Stimulated activated CD4-positive, alpha-beta T cell treated with anti-CD3 and anti-CD28 coated beads, Interleukin-15, amount 100 ng/mL, for 1 hour (primary cell): Measurements from ENCODE around the gene ZC3H8.
"Not testable (repeated sequence)": the region's sequence is repeated elsewhere in the genome, so short reads cannot be mapped to it uniquely, and the experiment has no call there.

Source experiments
- DNase-seq, 2 donors: peaks; one replicate each; pipeline ENCODE4 v3.0.0-alpha.2; 2020; ENCODE audit warnings: low read depth in 1 of 2, low spot score in 1 of 2

The ZC3H8 gene

DNA sequence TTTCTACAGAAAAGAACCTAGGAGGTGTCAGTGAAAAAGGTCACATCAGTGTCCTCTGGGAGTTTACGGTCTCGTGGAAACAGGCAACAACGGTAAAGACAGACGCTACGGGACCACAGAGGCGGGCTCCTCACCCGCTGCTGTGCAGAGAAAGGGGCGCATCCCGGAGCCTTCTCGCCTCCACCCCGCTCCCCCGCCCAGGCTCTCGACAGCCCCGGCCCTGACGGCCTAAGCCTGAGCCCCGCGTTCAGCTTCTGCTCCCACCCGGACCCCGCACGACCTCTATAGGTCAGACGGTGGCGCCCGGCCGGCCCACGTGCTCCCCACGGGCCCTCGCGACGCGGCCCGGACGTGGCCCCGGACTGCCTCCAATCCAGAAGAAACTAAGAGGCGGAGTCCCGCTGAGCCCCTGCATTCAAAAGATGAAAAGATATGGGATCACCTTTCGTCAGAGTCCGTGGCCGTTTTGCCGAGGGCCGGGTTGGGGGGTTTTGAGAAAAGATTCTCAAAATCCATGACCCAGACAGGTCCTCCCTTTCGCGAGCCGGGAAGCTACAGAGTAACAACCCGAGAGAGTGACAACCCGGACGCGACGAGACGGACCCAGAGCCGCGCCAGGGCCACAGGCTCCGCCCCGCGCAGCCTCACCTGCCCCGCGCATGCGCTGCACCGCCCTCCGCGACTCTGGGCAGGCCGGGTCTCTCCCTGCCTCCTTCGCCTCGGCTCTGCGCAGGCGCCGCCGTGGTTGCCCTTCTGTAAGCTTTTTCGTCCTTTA is at the start of gene ZC3H8:
ZC3H8 (minus strand) TSS at position 577 of the 775 bp plus-strand sequence; CDS start at position 516, 61 bp downstream.
- DNase-seq: peak; percentile 94 to 97

DNA sequence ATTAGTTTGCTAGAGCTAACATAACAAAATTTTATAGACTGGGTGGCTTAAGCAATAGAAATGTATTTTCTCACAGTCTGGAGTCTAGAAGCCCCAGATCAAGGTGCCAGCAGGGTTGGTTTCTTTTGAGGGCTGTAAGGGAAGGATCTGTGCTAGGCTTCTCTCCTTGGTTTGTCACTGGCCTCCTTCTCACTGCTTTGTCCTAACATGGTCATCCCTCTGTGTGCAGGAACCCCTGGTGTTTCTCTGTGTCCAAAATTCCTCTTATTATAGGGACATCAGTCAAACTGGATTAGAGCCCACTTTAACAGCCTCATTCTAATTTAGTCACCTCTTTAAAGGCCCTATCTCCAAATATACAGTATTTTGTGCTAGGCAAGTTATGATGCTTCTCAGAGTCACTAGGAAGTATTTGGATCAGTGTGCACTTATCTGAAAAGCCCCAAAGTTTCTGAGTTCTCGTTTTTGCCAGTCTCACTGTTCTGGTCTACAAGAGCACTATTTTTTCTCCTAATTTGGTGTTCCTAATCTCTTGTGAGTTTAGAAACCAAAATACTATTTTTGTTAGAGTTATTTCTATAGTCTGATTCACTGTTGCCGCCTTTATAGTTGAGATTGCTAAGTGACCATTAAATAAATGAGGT is 49.6 kb upstream of the ZC3H8 start:
- no peak for DNase-seq

DNA sequence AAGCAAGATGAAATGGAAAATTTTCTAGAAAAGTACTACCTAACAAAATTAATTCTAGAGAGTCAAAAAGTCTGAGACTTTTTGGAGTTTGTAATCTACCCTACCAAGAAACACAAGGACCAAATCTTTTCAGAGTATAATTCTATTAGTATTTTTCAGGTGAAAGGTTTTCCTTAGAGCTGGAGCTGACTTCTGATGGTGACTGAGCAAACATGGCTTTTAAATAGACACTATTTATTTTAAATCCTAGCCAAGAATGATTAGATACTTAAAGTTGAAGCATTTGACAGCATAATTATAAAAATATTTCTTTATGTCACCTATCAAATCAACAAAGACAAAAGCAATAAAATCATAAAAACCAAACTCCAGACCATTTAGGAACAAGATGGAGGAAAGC is 47.1 kb upstream of the ZC3H8 start:
- no peak for DNase-seq

DNA sequence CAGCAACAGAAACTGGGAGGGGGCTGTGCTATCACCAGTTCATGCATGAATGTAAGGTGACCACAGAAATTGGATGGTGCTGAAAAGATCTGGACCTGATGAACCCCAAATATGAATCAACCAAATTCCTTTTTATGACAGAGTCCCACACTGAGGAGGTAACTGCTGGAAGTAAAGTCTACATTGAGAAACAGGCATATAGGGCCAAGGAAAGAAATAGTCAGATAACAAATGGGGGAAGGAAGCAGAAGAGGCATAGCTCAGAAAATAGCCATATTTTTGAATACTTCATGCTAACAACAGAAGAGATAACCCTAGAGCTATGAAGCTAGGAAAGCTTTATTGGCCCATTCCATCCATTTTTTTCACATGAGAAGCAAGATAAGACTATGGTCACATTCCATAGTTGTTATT is 46.3 kb upstream of the ZC3H8 start:
- DNase-seq: no peak

DNA sequence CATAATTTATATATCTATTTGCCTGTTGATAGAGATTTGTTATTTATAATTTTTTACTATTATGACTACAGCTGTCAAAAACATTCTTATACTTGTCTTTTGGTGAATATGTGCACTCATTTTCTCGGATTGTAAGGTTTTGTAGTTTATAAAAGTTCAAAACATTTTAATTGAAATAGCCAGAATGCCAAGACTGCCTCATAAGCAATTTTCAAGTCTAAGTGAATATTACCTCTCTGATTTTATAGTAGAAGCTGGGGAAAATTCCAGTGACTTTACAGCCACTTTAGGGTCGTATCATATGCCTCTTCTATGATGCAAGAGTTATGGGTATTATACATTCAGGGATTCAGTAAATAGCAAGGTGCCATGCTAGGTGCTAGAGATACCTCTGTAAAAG is 41.6 kb upstream of the ZC3H8 start:
- no peak for DNase-seq

DNA sequence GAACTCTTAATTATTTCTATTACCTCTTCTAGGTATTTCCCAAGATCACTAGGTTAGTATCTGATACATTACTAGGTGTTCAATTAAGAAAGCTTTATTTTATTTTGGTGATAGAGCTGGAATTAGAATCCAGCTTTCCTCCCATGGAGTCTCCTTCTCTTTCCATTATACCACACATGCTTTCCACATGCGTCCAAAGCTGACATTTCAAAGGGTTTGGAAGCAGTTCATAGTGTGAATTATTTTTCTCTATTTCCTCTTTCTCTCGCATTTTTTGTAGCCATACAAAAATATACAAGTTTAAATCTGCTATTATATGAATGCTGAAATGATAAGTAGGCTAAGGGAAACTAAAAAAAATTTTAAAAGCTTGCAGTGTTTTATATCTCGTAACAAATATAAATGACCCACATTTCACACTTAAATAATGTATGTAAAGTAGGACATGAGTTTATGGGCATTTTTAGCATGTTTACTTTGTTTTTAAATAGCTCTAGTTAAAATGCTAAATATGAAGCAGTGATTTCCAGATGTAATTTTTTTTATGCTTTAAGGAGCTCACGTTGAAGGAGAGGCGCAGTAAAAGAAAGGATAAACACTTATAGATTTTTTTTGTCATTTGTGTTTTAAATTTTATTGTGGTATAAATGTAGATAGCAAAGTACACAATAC is 40.7 kb upstream of the ZC3H8 start:
- no peak for DNase-seq

DNA sequence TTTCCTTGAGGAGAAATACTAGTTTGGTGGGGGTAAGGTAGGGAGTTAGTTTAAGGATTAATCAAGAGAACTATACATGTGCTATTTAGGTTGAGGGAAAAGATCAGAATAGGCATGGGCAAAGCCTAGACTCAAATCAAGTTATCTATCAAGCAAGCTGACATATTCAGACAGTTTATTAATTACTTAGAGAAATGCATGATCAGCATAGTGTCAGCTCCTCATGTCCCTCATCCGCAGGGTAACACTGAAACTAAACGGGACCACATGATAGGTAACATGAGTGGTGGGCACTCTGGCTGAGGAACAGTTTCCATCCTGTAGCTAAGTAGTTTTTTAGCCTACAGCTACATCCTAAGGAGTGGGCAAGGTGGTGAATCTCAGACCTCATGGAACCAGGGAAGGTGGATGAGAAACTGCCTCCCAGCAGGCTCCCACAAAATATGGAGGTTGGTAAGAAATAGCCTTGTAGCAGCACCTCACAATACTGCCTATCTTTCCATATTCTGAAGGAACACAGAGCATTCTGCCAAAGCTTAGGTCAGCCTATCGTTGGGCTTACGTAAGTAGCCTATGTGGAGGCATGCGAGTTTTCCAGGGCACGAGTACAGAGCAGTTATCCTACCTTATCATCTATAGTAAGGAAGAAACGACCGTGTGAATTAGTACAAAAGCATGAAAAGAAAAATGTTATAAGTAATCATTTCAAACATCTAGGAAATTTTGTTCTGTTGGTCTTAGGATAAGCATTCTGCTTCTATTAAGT is 39.0 kb upstream of the ZC3H8 start:
- no peak for DNase-seq

DNA sequence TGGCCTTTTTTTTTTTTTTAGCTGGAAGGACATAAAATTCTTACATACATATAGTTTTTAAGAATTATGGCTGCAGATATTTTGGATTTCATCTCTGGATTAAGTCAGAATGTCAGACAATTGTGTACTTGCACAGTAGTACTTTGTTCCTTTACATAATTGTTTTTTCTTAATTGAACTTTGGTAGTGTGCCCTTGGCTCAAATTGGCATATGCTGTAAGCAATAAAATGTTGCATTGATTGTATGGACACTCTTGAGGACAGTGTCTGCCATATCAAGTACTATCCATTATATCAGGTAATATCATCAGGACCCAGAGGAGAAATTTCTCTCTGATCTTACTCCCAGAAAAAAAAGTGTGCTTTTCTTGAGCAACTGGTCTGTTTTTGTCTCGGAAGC is 35.8 kb upstream of the ZC3H8 start:
- no peak for DNase-seq

DNA sequence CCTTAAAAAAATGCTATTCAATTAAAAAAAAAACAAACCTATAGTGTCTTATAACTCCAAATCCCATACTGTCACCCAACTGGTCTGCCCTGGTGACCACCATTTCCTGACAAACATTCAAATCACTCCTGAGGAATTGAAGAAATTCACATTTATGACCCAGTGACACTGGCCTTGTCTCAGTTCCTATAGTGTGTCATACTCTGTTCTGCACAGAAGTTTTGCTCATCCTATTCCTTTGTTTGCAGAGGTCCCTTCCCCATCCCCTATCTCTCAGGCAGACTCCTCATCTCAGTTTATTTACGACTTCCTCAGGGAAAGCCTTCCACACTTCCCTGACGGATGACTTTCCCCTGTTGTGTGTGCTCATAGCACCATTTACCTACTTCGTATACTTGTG is 35.2 kb upstream of the ZC3H8 start:
- no peak for DNase-seq

DNA sequence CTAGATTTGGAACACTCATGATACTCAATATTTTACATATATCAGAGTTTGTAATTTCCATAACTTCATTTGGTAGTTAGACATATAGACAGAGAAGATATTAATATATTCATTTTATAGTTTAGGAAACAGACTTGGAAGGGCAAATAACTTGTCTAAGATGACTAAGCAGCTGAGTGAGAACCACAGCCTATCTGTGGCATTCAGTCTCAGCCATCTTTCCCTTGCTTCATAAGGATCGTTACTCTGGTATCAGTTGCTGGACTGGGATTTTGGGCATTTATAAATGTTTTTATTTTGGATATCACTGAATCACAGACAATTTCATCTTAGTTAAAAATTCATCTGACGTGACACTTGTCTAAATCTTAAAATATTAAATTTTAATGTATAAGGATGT is 28.7 kb upstream of the ZC3H8 start:
- DNase-seq: not testable (repeated sequence)

DNA sequence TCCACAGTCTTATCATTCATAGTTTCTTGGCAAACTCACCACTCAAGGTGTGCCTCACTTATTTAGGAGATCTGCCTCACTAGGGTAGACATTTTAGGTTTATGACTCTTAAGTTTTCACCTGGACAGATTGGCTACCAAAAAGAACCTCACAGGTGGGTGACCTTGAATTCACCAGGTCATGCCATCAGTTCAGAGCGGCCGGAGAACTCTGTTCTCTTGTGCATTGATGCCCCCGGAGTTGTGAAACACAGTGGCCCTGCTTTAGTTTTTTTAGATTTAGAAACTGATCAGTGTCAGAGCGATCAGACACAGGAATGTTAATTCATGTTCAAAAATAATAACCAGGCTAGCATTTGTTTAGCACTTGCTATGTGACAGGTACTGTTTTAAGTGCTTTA is 27.2 kb upstream of the ZC3H8 start:
- DNase-seq: not testable (repeated sequence)

DNA sequence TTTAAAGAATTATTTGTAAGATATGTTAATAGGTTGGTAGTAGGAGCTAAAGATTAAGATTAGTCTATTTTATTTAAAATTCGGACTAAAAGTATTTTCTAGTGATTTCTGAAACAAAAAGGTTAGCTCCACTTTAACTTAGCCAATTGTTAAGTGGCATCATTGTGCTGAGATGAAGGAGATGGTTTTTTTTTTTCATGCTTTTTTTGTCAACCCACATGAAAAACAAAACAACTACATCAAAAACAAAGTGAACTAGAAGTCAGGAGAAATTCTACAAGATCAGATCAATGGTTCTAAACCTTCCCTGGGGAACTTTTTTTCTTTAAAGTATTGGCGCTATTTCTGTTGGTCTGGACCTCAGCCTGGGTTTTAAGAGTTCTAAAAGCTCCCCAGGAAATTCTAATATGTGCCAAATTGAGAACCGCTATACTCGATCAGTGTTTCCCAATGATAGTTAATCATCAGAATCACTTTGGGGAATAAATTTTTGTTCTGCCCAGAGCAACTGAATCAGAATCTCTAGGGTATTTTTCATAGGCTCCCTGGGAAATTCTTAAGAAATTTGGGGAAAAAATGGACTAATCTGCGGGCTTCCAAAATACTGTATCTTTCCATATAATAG is 22.9 kb upstream of the ZC3H8 start:
- DNase-seq: no peak

DNA sequence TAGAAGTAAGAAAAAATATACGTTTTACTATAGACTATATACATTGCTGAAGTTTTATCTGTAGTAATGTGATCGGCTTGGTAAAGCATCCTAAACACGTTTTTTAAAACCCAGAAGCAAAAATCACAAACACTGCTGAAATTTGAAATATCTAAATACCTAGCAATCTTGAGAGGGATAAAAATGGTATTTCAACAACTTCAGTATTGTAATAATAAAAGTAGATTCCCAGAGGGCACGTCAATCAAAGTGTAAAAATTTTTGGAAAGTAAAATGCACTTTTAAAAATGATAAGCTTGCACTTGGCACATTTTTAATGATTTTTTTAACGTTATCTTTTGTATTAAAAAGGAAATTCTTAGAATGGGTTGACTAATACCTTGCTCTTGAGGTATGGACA is 22.1 kb upstream of the ZC3H8 start:
- no peak for DNase-seq

DNA sequence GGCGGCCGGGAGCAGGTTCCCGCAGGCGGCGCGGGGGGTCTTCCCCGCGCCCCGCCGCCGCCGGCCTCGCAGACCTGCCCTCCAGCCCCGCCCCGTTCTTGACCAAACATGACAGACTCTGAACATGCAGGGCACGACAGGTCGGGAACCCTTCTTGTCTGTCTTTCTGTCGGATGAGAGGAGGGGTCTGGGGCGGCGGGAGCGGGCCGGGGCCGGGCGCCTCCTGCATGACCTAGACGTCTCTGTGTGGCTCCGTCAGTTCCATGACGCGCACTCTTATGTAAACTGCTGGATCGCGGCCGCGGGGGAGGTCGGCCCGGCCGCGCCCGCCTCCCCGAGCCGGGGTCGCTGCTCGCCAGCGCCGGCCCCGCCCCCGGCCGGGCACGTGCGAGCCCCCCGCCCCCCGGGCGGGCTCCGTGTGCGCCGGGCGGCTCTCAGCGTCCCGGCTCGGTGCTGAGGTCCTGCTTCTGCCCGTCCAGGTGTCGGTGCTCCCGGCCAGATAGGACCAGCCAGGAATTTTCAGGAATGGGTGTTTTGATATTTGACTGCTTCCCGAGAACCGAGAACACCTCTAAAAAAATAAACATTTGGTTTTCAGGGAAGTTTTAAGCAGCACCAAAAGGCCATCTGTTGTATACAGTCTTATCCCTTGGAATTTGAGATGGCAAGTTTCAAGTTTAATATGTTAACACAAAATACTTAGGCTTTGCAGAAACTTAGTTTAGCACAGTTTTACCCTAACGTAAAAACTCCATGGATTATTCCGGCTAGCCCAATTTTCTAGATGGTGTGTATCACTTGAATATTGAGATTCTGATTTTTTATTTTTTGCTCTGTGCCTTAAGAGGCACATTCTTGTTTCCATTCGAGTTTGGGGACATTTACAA is 21.3 kb upstream of the ZC3H8 start:
- DNase-seq: peak; percentile 67 to 72

DNA sequence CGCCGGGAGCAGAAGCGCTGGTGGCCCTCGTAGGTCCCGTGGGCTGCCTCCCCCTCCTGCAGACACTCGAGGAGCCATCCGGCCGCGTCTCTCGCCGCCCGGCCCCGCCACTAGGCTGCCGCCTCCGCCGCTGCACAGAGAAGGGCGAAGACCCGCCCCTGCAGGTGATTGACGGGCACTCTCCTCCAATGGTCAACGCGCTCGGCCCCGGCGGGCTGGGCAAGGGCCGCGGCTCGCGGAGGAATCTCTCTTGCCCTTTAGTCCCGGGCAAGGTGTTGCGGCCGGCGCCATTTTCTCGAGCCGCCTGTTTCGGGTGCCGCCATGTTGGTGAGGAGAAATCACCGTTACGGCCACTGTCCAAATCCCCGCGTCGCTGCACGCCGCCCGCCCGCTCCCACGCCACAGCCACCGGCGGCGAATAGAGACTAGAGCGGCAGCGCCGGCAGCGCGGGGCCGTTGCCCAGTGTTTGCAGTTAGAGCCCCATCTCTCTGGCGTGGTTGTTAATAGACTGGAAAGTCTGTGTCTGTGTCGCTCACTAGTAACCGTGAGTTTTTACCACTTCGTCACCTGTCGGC is 20.6 kb upstream of the ZC3H8 start, which contains the start of gene ZC3H6:
ZC3H6 (plus strand) TSS at position 287 of the 576 bp plus-strand sequence. CDS start 398 bp downstream, outside the sequence.
- peak; percentile 100 for DNase-seq

DNA sequence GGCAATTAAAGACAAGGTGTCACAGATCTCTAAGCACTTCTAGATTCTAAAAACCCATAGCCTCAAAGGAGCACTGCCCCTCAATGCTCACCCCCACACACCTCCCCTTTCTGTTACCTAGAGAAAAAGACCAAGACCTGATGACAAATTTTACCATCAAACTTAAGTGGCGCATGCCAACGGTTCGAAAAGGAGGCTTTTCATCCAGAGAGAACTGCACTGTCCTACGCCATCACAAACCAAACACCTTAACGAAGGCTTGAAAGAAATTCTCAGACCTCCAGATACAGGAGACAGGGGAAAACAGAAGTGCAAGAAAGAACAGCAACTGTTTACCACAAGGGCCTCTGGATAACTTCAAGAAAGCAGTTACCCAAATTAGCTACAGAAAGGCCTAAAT is 18.5 kb upstream of the ZC3H8 start:
- no peak for DNase-seq

DNA sequence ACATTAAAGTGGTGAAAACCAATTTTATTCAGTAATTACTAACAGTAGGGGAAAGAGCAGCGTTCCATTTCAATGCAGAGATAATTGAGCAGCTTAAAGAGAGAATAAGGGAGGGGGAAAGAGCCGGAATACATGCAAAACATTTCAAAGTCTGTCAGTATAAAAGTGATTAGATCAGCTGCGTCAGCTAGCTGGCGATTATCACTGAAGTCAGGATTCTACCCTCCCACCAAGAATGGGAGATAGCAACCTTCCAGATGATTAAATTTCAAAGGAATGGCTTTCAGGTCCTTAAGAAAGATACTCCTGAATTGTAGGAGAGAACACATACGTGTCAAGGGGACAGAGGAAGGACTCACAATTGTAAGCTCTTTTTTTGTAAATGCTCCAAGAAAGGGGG is 17.8 kb upstream of the ZC3H8 start:
- no peak for DNase-seq

DNA sequence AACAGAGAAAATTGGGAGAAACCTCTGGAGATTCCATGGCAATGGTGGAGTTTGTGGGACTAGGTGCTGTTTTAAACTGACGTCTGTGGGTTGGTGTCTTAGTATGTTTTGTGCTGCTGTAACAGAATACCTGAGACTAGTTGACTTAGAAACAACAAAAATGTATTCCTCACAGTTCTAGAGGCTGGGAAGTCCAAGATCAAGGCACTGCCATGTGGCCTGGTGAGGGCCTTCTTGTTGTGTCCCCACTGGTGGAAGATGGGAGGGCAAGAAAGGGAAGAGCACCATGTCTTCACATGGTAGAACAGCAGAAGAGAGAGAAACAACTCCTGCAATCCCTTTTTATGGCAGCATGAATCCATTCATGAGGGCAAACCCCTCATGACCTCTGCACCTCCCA is 13.7 kb upstream of the ZC3H8 start:
- DNase-seq: no peak

DNA sequence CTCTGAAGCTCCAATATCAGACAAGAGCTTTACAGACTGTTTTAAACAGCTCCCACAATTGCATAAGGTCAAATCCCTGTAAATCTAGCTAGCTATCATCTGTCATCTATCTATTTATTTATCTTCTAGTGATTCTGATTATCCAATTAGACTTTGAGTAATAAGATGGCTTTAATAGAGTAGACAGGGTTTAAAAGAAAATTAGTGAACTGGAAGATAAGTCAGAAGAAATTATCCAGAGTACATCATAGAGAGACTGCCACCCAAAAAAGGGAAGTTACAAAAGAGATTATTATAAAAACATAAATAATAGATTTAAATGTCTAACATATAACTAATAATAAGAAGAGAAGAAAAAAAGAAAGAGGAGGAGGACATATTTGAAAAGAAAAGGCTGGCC is 8.0 kb upstream of the ZC3H8 start:
- DNase-seq: no peak

DNA sequence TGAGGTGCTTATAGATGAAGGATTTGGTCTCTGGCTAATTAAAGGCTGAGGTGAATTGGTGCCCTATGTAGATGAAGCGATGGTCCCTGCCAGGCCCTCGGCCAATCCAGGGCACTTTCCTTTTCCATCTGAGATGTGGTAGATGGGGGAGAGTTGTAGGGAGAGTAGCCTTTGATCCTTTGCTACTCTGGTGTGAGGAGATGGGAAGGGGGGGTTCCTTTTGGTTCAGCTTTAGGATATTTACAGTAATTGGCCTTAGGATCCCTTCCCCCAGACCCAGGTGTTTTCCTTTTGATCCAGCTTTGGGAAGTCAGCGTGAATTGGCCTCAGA is 5.4 kb upstream of the ZC3H8 start:
- DNase-seq: no peak
